HepG2 (cell line): ENCODE results near the gene AGTPBP1. TPM values are rescaled to one million over a fixed set of nuclear protein-coding genes. Genes with fewer than 3 reads are reported as not detected.

Experiments
- ATF6 ChIP-seq: sonication (generic); formaldehyde crosslinking; conservative IDR thresholded peaks from 2 replicates; pipeline ENCODE4 v1.4.0; 2020; ENCODE audit warnings: missing genetic modification reagents
- E2F5 ChIP-seq: sonication (generic); formaldehyde crosslinking; conservative IDR thresholded peaks from 2 replicates; pipeline ENCODE4 v1.4.0; 2020; ENCODE audit warnings: missing genetic modification reagents
- HOXA3 ChIP-seq: sonication (generic); formaldehyde crosslinking; IDR thresholded peaks from 2 replicates; pipeline ENCODE4 v1.5.0; 2020; ENCODE audit warnings: missing genetic modification reagents
- KDM5B ChIP-seq: sonication (generic); formaldehyde crosslinking; IDR thresholded peaks from 2 replicates; pipeline ENCODE4 v1.4.0; 2020; ENCODE audit warnings: missing genetic modification reagents, mild to moderate bottlenecking, borderline replicate concordance
- KLF12 ChIP-seq: sonication (generic); formaldehyde crosslinking; IDR thresholded peaks from 2 replicates; pipeline ENCODE4 v1.4.0; 2020; ENCODE audit warnings: missing genetic modification reagents, borderline replicate concordance
- PHB2 ChIP-seq: fragments of 450-650 bp; IDR thresholded peaks from 2 replicates; pipeline ENCODE4 v1.6.1; 2018; ENCODE audit not compliant: partially characterized antibody
- SMAD3 ChIP-seq: sonication (generic); formaldehyde crosslinking; IDR thresholded peaks from 2 replicates; pipeline ENCODE4 v1.4.0; 2020; ENCODE audit warnings: missing genetic modification reagents
- THRA ChIP-seq: sonication (generic); formaldehyde crosslinking; IDR thresholded peaks from 2 replicates; pipeline ENCODE4 v1.4.0; 2020; ENCODE audit warnings: missing genetic modification reagents, borderline replicate concordance
- ZFX ChIP-seq: sonication (generic); formaldehyde crosslinking; IDR thresholded peaks from 2 replicates; pipeline ENCODE4 v1.4.0; 2020; ENCODE audit warnings: mild to moderate bottlenecking, low read depth, missing genetic modification reagents, moderate library complexity
- ZNF431 ChIP-seq: sonication (generic); formaldehyde crosslinking; IDR thresholded peaks from 2 replicates; pipeline ENCODE4 v1.9.0; 2022; ENCODE audit warnings: missing genetic modification reagents, low read depth, mild to moderate bottlenecking, borderline replicate concordance
- ZNF619 ChIP-seq: sonication (generic); formaldehyde crosslinking; IDR thresholded peaks from 2 replicates; pipeline ENCODE4 v1.4.0; 2020; ENCODE audit warnings: mild to moderate bottlenecking, missing genetic modification reagents
- ZNF768 ChIP-seq: sonication (generic); formaldehyde crosslinking; IDR thresholded peaks from 2 replicates; pipeline ENCODE4 v1.4.0; 2020; ENCODE audit warnings: missing genetic modification reagents
- ZNF878 ChIP-seq: sonication (generic); formaldehyde crosslinking; IDR thresholded peaks from 2 replicates; pipeline ENCODE4 v1.8.1; 2023; ENCODE audit warnings: mild to moderate bottlenecking, missing genetic modification reagents, moderate library complexity
- ZSCAN21 ChIP-seq: sonication (generic); formaldehyde crosslinking; IDR thresholded peaks from 2 replicates; pipeline ENCODE4 v1.8.0; 2022; ENCODE audit warnings: mild to moderate bottlenecking, missing genetic modification reagents, moderate library complexity, borderline replicate concordance
- polyA plus RNA-seq, 8 experiments: library from polyadenylated mRNA; depleted of rRNA in 3 of 8; stranded (reverse) in 7 of 8; unstranded in 1 of 8; fragments of >200 nt; fragmentation: Illumina TruSeq in 4 of 8; extraction: Trizol in 4 of 8; gene quantifications; 2 replicates each; pipeline versions ENCODE4 v1.2.1 to v1.2.3, GENCODE V29; 2011 to 2016; ENCODE audit warnings: low read depth in 4 of 8, missing spikeins in 1 of 8, mixed read lengths in 1 of 8; ENCODE audit not compliant: insufficient read depth in 1 of 8
- total RNA-seq, 5 experiments: library from RNA; depleted of rRNA; stranded (reverse); fragments of >200 nt; fragmentation: Illumina TruSeq; extraction: Trizol; gene quantifications; 2 replicates each; pipeline ENCODE4 v1.2.3, GENCODE V29; 2016; ENCODE audit warnings: low read depth in 1 of 5
- TF ChIP-seq, protein P1 (sequence below): sonication (generic); formaldehyde crosslinking; IDR thresholded peaks from 2 replicates; pipeline ENCODE4 v1.5.0; 2020; ENCODE audit warnings: mild to moderate bottlenecking, missing genetic modification reagents, borderline replicate concordance
- TF ChIP-seq, protein P2 (sequence below): sonication (generic); formaldehyde crosslinking; IDR thresholded peaks from 2 replicates; pipeline ENCODE4 v1.9.0; 2022; ENCODE audit warnings: missing genetic modification reagents, mild to moderate bottlenecking, borderline replicate concordance
- TF ChIP-seq, protein P3 (sequence below): sonication (generic); formaldehyde crosslinking; IDR thresholded peaks from 2 replicates; pipeline ENCODE4 v1.8.1; 2022; ENCODE audit warnings: low read depth, mild to moderate bottlenecking, missing genetic modification reagents

Gene AGTPBP1
- total and polyA plus RNA-seq, 2 of the 13 experiments (the other 11 are each of a cell fraction or from before 2014, with no cell fraction given), result 9.7 to 22.3 TPM

GRCh38 chr9:85723215-85723614, 18.5 kb downstream of the AGTPBP1 start (continued):
- TF ChIP-seq, protein P1, sequence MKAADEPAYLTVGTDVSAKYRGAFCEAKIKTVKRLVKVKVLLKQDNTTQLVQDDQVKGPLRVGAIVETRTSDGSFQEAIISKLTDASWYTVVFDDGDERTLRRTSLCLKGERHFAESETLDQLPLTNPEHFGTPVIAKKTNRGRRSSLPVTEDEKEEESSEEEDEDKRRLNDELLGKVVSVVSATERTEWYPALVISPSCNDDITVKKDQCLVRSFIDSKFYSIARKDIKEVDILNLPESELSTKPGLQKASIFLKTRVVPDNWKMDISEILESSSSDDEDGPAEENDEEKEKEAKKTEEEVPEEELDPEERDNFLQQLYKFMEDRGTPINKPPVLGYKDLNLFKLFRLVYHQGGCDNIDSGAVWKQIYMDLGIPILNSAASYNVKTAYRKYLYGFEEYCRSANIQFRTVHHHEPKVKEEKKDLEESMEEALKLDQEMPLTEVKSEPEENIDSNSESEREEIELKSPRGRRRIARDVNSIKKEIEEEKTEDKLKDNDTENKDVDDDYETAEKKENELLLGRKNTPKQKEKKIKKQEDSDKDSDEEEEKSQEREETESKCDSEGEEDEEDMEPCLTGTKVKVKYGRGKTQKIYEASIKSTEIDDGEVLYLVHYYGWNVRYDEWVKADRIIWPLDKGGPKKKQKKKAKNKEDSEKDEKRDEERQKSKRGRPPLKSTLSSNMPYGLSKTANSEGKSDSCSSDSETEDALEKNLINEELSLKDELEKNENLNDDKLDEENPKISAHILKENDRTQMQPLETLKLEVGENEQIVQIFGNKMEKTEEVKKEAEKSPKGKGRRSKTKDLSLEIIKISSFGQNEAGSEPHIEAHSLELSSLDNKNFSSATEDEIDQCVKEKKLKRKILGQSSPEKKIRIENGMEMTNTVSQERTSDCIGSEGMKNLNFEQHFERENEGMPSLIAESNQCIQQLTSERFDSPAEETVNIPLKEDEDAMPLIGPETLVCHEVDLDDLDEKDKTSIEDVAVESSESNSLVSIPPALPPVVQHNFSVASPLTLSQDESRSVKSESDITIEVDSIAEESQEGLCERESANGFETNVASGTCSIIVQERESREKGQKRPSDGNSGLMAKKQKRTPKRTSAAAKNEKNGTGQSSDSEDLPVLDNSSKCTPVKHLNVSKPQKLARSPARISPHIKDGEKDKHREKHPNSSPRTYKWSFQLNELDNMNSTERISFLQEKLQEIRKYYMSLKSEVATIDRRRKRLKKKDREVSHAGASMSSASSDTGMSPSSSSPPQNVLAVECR (CRISPR knock-in tag), result no peak
- TF ChIP-seq ZNF619 (CRISPR knock-in tag), result no peak
- TF ChIP-seq ZNF768 (CRISPR knock-in tag), result no peak
- TF ChIP-seq, protein P2, sequence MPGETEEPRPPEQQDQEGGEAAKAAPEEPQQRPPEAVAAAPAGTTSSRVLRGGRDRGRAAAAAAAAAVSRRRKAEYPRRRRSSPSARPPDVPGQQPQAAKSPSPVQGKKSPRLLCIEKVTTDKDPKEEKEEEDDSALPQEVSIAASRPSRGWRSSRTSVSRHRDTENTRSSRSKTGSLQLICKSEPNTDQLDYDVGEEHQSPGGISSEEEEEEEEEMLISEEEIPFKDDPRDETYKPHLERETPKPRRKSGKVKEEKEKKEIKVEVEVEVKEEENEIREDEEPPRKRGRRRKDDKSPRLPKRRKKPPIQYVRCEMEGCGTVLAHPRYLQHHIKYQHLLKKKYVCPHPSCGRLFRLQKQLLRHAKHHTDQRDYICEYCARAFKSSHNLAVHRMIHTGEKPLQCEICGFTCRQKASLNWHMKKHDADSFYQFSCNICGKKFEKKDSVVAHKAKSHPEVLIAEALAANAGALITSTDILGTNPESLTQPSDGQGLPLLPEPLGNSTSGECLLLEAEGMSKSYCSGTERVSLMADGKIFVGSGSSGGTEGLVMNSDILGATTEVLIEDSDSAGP (CRISPR knock-in tag), result peak; percentile 50
- TF ChIP-seq SMAD3, result no peak
- no peak for TF ChIP-seq ZNF878 (CRISPR knock-in tag)
- peak; percentile 81 for TF ChIP-seq ZFX (CRISPR knock-in tag)
- TF ChIP-seq PHB2, result no peak
- no peak for TF ChIP-seq THRA (CRISPR knock-in tag)
- no peak for TF ChIP-seq KLF12 (CRISPR knock-in tag)
- TF ChIP-seq, protein P3, sequence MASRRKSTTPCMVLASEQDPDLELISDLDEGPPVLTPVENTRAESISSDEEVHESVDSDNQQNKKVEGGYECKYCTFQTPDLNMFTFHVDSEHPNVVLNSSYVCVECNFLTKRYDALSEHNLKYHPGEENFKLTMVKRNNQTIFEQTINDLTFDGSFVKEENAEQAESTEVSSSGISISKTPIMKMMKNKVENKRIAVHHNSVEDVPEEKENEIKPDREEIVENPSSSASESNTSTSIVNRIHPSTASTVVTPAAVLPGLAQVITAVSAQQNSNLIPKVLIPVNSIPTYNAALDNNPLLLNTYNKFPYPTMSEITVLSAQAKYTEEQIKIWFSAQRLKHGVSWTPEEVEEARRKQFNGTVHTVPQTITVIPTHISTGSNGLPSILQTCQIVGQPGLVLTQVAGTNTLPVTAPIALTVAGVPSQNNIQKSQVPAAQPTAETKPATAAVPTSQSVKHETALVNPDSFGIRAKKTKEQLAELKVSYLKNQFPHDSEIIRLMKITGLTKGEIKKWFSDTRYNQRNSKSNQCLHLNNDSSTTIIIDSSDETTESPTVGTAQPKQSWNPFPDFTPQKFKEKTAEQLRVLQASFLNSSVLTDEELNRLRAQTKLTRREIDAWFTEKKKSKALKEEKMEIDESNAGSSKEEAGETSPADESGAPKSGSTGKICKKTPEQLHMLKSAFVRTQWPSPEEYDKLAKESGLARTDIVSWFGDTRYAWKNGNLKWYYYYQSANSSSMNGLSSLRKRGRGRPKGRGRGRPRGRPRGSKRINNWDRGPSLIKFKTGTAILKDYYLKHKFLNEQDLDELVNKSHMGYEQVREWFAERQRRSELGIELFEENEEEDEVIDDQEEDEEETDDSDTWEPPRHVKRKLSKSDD (CRISPR knock-in tag), result peak; percentile 82
- no peak for TF ChIP-seq ZSCAN21 (CRISPR knock-in tag)
- no peak for TF ChIP-seq E2F5
- TF ChIP-seq ATF6 (CRISPR knock-in tag), result no peak
- TF ChIP-seq KDM5B (CRISPR knock-in tag), result no peak
- TF ChIP-seq ZNF431, result no peak
- TF ChIP-seq HOXA3 (CRISPR knock-in tag), result peak; percentile 94
